ENCODE results near the gene SHC4.

Gene SHC4

DNA sequence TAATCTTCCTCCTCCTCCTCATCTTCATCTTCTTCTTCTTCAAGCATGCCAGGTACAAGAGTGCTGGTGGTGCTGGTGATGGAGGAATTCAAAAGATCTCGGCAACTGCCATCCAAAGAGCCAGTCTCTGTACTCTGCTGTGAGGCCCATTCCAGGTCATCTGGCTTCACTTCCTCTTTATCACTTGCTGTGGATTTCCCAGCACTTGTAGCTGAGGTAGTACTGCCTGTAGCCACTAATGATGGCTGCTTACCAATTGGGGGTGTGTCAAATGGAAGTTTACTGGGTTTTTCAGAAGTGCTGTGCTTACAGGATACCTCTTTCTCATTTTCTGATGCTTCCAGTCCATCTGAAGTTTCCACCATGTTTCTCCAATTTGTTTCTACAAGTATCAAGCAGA, 28.8 kb upstream of the SHC4 start:
- H4K12ac ChIP-seq (ENCODE audit: low read depth, low read length), result no peak overlapping the region
- no peak overlapping the region for H2BK120ac ChIP-seq (ENCODE audit: insufficient read depth, low read length, poor library complexity)
- H3K79me1 ChIP-seq (ENCODE audit: low read length), result no peaks in the 10 kb centered on the region
- H4K8ac ChIP-seq (ENCODE audit: low read depth, low read length), result no peak overlapping the region
- WGBS (ENCODE audit: extremely low coverage, insufficient coverage, insufficient read length), result no CpG with 5 or more reads among the region's 1 CpG
- H3K9ac ChIP-seq (ENCODE audit: low read length), result no peak overlapping the region
- H3K79me2 ChIP-seq (ENCODE audit: control insufficient read depth, insufficient read depth, low read length, poor library complexity), result no peaks in the 10 kb centered on the region
- H3K4me2 ChIP-seq (ENCODE audit: low read length), result no peak overlapping the region
- no peak overlapping the region for H2BK5ac ChIP-seq (ENCODE audit: low read depth, low read length, poor library complexity)
- H2AK5ac ChIP-seq (ENCODE audit: low read length), result no peak overlapping the region
- H3K18ac ChIP-seq (ENCODE audit: low read length), result no peak overlapping the region
- H2BK12ac ChIP-seq (ENCODE audit: low read length), result no peak overlapping the region
- H3K27ac ChIP-seq (ENCODE audit: low read depth, low read length), result no peak overlapping the region
- H3K14ac ChIP-seq (ENCODE audit: low read length), result no peak overlapping the region
- DNase-seq, result no peak
- peaks cover 9 to 21% of the 10 kb centered on the region in 2 experiments for H3K36me3 ChIP-seq (ENCODE audit: control insufficient read depth in 1 of 2, insufficient read depth in 2 of 2, low read length in 2 of 2)
- H3K4me1 ChIP-seq (ENCODE audit: control insufficient read depth in 1 of 2, insufficient read depth in 2 of 2, low read length in 2 of 2), result no peaks in the 10 kb centered on the region
- H4K91ac ChIP-seq (ENCODE audit: low read depth, low read length), result no peak overlapping the region
- H3K4me3 ChIP-seq (ENCODE audit: low read depth, low read length), result no peak overlapping the region
- H2AFZ ChIP-seq (ENCODE audit: insufficient read depth, low read length, poor library complexity), result no peak overlapping the region
- no peak overlapping the region for H3K4ac ChIP-seq (ENCODE audit: low read depth, low read length)
- H3K27me3 ChIP-seq (ENCODE audit: insufficient read depth, low read length), result no peaks in the 10 kb centered on the region
- H3K9me3 ChIP-seq (ENCODE audit: insufficient read depth, low read depth, low read length), result no peaks in the 10 kb centered on the region
- H3K23ac ChIP-seq (ENCODE audit: low read length), result no peak overlapping the region

DNA sequence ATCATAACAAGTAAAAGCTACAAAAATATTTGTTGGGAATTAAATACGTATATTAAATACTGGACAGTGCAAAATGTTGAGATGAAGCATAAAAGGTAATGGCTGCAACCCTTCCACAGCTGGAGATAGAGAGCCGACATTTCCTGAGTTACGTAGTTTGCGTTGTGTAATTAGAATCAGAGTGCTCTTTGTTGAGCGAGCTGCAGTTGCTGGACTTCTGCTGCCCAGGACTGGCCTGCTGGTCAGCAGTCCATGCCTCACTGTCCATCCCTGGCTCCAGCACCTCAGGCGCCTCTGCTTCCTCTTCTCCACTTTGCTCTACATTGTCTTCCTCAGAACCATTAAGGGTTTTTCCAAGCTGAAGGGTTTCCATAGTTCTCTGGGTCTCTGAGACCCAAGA, 28.4 kb upstream of the SHC4 start:
- no peaks in the 10 kb centered on the region for H3K27me3 ChIP-seq (ENCODE audit: insufficient read depth, low read length)
- no peak overlapping the region for H3K4me3 ChIP-seq (ENCODE audit: low read depth, low read length)
- H3K4ac ChIP-seq (ENCODE audit: low read depth, low read length), result no peak overlapping the region
- no peak overlapping the region for H3K9ac ChIP-seq (ENCODE audit: low read length)
- no peaks in the 10 kb centered on the region for H3K4me1 ChIP-seq (ENCODE audit: control insufficient read depth in 1 of 2, insufficient read depth in 2 of 2, low read length in 2 of 2)
- H2BK12ac ChIP-seq (ENCODE audit: low read length), result no peak overlapping the region
- no peak overlapping the region for H2AFZ ChIP-seq (ENCODE audit: insufficient read depth, low read length, poor library complexity)
- H3K14ac ChIP-seq (ENCODE audit: low read length), result no peak overlapping the region
- no peak overlapping the region for H2BK5ac ChIP-seq (ENCODE audit: low read depth, low read length, poor library complexity)
- peaks cover 8 to 19% of the 10 kb centered on the region in 2 experiments for H3K36me3 ChIP-seq (ENCODE audit: control insufficient read depth in 1 of 2, insufficient read depth in 2 of 2, low read length in 2 of 2)
- H3K18ac ChIP-seq (ENCODE audit: low read length), result no peak overlapping the region
- no CpG with 5 or more reads among the region's 6 CpGs for WGBS (ENCODE audit: extremely low coverage, insufficient coverage, insufficient read length)
- H3K79me1 ChIP-seq (ENCODE audit: low read length), result no peaks in the 10 kb centered on the region
- H2AK5ac ChIP-seq (ENCODE audit: low read length), result no peak overlapping the region
- no peak overlapping the region for H4K91ac ChIP-seq (ENCODE audit: low read depth, low read length)
- H3K9me3 ChIP-seq (ENCODE audit: insufficient read depth, low read depth, low read length), result no peaks in the 10 kb centered on the region
- H4K12ac ChIP-seq (ENCODE audit: low read depth, low read length), result no peak overlapping the region
- H3K23ac ChIP-seq (ENCODE audit: low read length), result no peak overlapping the region
- H3K4me2 ChIP-seq (ENCODE audit: low read length), result no peak overlapping the region
- DNase-seq, result no peak
- no peaks in the 10 kb centered on the region for H3K79me2 ChIP-seq (ENCODE audit: control insufficient read depth, insufficient read depth, low read length, poor library complexity)
- H4K8ac ChIP-seq (ENCODE audit: low read depth, low read length), result no peak overlapping the region
- no peak overlapping the region for H3K27ac ChIP-seq (ENCODE audit: low read depth, low read length)
- H2BK120ac ChIP-seq (ENCODE audit: insufficient read depth, low read length, poor library complexity), result no peak overlapping the region

DNA sequence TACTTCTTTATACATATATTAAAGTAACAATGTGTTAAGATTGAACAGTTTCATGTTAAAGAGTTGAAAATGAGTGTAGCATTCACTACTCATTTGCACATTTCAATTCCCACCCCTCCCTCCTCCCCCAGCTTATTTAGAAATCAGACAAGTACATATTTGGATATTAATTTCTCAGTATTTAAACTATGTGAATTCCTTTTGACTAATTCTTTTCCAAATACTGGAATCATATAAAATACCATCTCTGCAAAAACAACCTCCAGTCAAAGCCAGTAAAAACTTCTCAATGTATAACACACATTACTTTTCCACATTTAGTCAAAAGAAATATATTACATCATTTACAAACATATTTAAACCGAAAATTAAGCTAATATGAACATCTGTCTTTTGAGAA, 25.5 kb upstream of the SHC4 start:
- H3K9me3 ChIP-seq (ENCODE audit: insufficient read depth, low read depth, low read length), result no peaks in the 10 kb centered on the region
- no peaks in the 10 kb centered on the region for H3K79me1 ChIP-seq (ENCODE audit: low read length)
- no peaks in the 10 kb centered on the region for H3K79me2 ChIP-seq (ENCODE audit: control insufficient read depth, insufficient read depth, low read length, poor library complexity)
- no peak overlapping the region for H4K12ac ChIP-seq (ENCODE audit: low read depth, low read length)
- WGBS (ENCODE audit: extremely low coverage, insufficient coverage, insufficient read length), result 100% methylated on average over 1 of the region's 1 CpG
- H3K9ac ChIP-seq (ENCODE audit: low read length), result no peak overlapping the region
- H2AFZ ChIP-seq (ENCODE audit: insufficient read depth, low read length, poor library complexity), result no peak overlapping the region
- H3K27ac ChIP-seq (ENCODE audit: low read depth, low read length), result no peak overlapping the region
- H2AK5ac ChIP-seq (ENCODE audit: low read length), result no peak overlapping the region
- no peak overlapping the region for H3K18ac ChIP-seq (ENCODE audit: low read length)
- peaks cover 0 to 4% of the 10 kb centered on the region in 2 experiments for H3K4me1 ChIP-seq (ENCODE audit: control insufficient read depth in 1 of 2, insufficient read depth in 2 of 2, low read length in 2 of 2)
- DNase-seq, result no peak
- H2BK120ac ChIP-seq (ENCODE audit: insufficient read depth, low read length, poor library complexity), result no peak overlapping the region
- no peak overlapping the region for H4K8ac ChIP-seq (ENCODE audit: low read depth, low read length)
- H2BK12ac ChIP-seq (ENCODE audit: low read length), result no peak overlapping the region
- no peak overlapping the region for H3K23ac ChIP-seq (ENCODE audit: low read length)
- H3K36me3 ChIP-seq (ENCODE audit: control insufficient read depth in 1 of 2, insufficient read depth in 2 of 2, low read length in 2 of 2), result peaks cover 8 to 11% of the 10 kb centered on the region in 2 experiments
- no peaks in the 10 kb centered on the region for H3K27me3 ChIP-seq (ENCODE audit: insufficient read depth, low read length)
- H3K4me2 ChIP-seq (ENCODE audit: low read length), result no peak overlapping the region
- H2BK5ac ChIP-seq (ENCODE audit: low read depth, low read length, poor library complexity), result no peak overlapping the region
- no peak overlapping the region for H3K4ac ChIP-seq (ENCODE audit: low read depth, low read length)
- no peak overlapping the region for H3K14ac ChIP-seq (ENCODE audit: low read length)
- no peak overlapping the region for H3K4me3 ChIP-seq (ENCODE audit: low read depth, low read length)
- H4K91ac ChIP-seq (ENCODE audit: low read depth, low read length), result no peak overlapping the region

DNA sequence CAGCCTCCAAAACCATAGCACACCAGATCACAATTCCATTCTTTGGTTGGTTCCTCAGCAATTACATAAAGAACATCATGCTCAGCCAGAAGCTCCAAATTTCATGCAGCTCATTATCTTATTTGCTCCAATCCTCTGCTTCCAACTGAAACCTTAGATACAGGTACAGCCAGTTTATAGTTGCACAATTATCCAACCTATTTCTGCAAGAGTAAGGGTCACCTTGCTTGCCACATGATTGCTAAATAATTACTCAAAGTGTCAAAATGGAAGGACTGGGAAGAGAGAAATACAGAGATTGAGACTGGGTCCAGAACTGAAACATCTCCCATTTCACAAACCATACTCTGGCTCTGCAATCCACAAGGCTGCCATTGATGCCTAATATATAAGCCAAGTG, 23.4 kb upstream of the SHC4 start:
- H3K23ac ChIP-seq (ENCODE audit: low read length), result no peak overlapping the region
- no peak overlapping the region for H4K12ac ChIP-seq (ENCODE audit: low read depth, low read length)
- H3K79me1 ChIP-seq (ENCODE audit: low read length), result no peaks in the 10 kb centered on the region
- H2AFZ ChIP-seq (ENCODE audit: insufficient read depth, low read length, poor library complexity), result no peak overlapping the region
- H3K4me1 ChIP-seq (ENCODE audit: control insufficient read depth in 1 of 2, insufficient read depth in 2 of 2, low read length in 2 of 2), result peaks cover 2 to 9% of the 10 kb centered on the region in 2 experiments
- H3K14ac ChIP-seq (ENCODE audit: low read length), result no peak overlapping the region
- H3K18ac ChIP-seq (ENCODE audit: low read length), result no peak overlapping the region
- H3K9ac ChIP-seq (ENCODE audit: low read length), result no peak overlapping the region
- H3K36me3 ChIP-seq (ENCODE audit: control insufficient read depth in 1 of 2, insufficient read depth in 2 of 2, low read length in 2 of 2), result peaks cover 1 to 3% of the 10 kb centered on the region in 2 experiments
- H3K4ac ChIP-seq (ENCODE audit: low read depth, low read length), result no peak overlapping the region
- H3K4me2 ChIP-seq (ENCODE audit: low read length), result no peak overlapping the region
- H3K79me2 ChIP-seq (ENCODE audit: control insufficient read depth, insufficient read depth, low read length, poor library complexity), result no peaks in the 10 kb centered on the region
- peak; percentile 25 to 89 for DNase-seq
- H2BK5ac ChIP-seq (ENCODE audit: low read depth, low read length, poor library complexity), result no peak overlapping the region
- H2AK5ac ChIP-seq (ENCODE audit: low read length), result no peak overlapping the region
- no peak overlapping the region for H2BK12ac ChIP-seq (ENCODE audit: low read length)
- no peak overlapping the region for H3K4me3 ChIP-seq (ENCODE audit: low read depth, low read length)
- H2BK120ac ChIP-seq (ENCODE audit: insufficient read depth, low read length, poor library complexity), result no peak overlapping the region
- H3K9me3 ChIP-seq (ENCODE audit: insufficient read depth, low read depth, low read length), result no peaks in the 10 kb centered on the region
- H3K27me3 ChIP-seq (ENCODE audit: insufficient read depth, low read length), result no peaks in the 10 kb centered on the region
- no peak overlapping the region for H4K8ac ChIP-seq (ENCODE audit: low read depth, low read length)
- no peak overlapping the region for H4K91ac ChIP-seq (ENCODE audit: low read depth, low read length)
- no peak overlapping the region for H3K27ac ChIP-seq (ENCODE audit: low read depth, low read length)
